GM18868 (cell line): ENCODE results near the gene NBEAL1.
"Not testable (repeated sequence)": the region's sequence is repeated elsewhere in the genome, so short reads cannot be mapped to it uniquely, and the experiment has no call there.

ENCODE experiments used
- ATAC-seq: cut with Tn5 transposase; IDR thresholded peaks from one replicate; pipeline ENCODE4 v1.9.1; 2021; ENCODE audit warnings: mild to moderate bottlenecking, moderate library complexity; ENCODE audit not compliant: unreplicated experiment

NBEAL1 gene

DNA sequence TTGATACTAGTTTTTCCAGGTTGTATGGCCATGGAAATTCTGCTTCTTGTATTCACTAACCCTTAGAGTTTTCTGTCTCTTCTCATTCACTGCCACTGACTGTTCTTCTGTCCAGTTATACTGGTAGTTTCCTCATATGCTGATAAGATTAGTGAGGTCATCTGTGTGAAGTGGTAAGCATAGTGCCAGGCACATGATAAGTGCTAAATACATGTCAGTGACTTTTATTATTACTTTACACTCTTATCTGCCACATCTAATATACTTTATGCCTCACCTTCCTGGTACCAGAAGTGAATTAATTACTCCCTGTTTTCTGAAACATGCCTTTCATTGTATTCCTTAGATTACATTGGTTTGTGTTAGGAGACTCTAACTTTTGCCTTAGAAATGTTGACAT lies 91.3 kb downstream of the NBEAL1 start:
- ATAC-seq = no peak

DNA sequence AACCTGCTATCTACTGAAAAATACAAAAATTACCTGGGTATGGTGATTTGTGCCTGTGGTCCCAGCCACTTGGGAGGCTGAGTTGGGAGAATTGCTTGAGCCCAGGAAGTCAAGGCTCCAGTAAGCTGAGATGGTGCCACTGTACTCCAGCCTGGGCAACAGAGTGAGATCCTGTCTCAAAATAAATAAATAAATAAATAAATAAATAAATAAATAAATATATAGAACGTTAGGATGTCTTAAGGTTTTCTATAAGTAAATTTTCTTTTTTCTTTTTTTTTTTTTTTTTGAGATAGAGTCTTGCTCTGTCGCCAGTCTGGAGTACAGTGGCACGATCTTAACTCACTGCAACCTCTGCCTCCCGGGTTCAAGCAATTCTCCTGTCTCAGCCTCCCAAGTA lies 95.8 kb downstream of the NBEAL1 start:
- ATAC-seq = not testable (repeated sequence)

- no peak for ATAC-seq
Observed at GRCh38 chr2:203112342-203112741, 97.7 kb downstream of the NBEAL1 start.

DNA sequence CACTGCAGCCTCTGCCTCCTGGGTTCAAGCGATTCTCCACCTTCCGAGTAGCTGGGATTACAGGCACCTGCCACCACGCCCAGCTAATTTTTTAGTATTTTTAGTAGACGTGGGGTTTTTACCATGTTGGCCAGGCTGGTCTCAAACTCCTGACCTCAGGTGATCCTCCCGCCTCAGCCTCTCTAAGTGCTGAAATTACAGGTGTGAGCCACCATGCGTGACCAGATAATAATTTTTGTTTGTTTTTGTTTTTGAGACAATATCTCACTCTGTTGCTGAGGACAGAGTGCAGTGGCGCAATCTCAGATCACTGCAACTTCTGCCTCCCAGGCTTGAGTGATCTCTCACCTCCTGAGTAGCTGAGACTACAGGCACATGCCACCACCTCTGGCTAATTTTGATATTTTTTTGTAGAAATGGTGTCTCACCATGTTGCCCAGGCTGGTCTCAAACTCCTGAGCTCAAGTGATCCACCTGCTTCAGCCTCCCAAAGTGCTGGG lies 100.6 kb downstream of the NBEAL1 start:
- not testable (repeated sequence) for ATAC-seq

GRCh38 chr2:203122317-203122986 lies 107.8 kb downstream of the NBEAL1 start:
- no peak for ATAC-seq

DNA sequence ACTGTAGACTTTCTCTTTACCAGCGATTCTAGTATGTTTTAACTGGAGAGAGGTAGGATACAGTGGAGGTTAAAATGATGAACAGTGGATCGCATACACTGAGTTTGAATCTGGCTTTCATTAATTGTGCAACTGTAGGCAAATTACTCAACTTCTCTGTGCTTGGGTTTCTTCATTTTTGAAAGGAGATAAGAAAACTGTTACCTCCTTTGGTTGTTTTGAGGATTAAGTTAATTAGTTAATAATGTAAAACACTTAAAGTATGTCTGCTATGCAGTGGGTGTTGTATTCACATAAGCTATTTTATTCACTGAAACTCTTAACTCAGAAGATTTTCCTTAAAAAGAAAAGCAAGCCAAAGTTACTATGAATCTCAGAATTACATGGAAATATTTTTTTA lies 112.3 kb downstream of the NBEAL1 start:
- no peak for ATAC-seq

DNA sequence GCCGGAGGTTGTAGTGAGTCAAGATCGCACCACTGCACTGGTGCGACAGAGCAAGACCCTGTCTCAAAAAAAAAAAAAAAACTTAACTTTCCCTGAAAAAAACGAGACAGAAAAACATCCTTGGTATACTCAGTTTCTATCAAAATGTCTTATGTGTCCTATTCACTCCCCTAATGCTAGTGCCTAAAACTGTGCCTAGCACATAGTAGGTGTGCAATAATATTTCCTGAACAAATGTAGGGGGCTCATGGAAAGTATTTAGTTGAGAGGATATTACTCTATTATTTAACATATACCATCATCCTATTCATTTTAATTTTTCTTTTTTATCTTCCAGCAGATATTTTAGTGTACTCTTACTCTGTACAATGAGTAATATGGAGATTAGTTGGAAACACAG lies 120.4 kb downstream of the NBEAL1 start:
- no peak for ATAC-seq

DNA sequence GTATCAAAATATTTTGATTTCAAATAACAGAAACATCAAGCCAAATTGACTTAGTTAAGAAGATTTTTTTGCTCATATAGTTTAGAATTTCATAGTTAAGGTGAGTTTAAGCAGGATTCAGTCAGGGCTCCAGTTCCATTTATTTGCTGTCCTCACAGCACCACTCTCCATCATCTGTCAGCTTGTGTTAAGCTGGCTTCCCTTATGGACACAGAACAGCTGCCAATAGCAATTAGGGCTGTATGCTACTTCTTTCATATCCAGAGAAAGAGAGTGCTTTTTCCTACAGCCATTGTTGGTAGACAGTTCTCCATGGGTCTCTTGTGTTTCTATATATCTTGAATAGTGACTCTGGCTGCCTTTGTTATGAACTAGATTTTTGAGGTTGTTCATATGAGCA lies 128.7 kb downstream of the NBEAL1 start:
- ATAC-seq = no peak

DNA sequence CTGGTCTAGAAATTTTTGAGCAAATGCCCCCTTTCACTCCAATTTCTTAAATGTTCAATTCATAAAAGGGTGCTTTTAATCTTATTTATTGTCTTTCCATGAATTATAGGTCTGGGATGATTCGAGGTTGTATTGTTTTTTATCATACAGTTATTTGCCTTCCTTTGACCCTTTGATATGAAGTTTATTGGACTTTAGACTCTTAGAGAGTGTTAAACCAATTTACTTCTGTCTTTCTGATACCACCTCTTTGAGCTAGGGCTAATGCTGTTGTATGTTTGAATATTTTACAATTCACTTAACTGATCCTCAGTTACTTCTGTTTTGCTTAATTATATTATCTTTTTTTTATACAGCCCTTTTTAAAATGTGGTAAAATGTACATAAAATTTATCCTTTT lies 134.5 kb downstream of the NBEAL1 start:
- no peak for ATAC-seq

DNA sequence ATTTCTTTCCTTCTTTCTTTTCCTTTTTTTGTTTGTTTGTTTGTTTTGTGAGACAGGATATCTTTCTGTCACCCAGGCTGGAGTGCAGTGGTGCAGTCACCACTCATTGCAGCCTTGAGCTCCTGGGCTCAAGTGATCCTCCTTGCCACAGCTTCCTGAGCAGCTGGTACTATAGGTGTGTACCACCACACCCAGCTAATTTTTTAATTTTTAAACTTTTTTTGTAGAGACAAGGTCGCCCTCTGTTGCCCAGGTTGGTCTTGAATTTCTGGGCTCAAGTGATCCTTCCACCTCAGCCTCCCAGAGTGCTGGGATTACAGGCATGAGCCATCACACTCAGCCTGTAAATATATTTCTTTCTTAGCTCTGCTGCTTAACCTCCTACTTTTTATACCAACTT lies 140.7 kb downstream of the NBEAL1 start:
- no peak for ATAC-seq

- not testable (repeated sequence) for ATAC-seq
Observed at GRCh38 chr2:203162722-203163121, 148.0 kb downstream of the NBEAL1 start.

- ATAC-seq = no peak
Observed at GRCh38 chr2:203164311-203164935, 149.7 kb downstream of the NBEAL1 start.

DNA sequence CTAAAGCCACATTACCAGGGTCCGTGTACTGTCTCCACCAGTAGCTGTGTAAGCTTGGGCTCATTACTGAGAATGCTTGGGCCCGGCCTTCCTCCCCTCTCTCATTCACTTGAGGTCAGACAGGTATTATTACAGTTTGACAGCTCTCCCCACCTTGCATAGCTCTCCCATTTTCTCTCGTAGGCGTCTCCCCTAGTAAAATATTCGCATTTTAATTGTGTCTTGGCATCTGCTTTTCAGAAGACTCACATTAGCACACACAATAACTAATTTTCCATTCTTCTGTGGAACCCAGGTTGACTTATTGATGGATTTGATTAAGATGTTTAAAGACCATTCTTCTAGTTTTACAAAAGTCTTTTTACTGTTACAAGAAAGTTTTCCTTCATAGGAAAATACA lies 153.1 kb downstream of the NBEAL1 start:
- ATAC-seq = no peak

- no peak for ATAC-seq
Observed at GRCh38 chr2:203170502-203170901, 155.8 kb downstream of the NBEAL1 start.

- no peak for ATAC-seq
Observed at GRCh38 chr2:203175371-203175770, 160.7 kb downstream of the NBEAL1 start.

DNA sequence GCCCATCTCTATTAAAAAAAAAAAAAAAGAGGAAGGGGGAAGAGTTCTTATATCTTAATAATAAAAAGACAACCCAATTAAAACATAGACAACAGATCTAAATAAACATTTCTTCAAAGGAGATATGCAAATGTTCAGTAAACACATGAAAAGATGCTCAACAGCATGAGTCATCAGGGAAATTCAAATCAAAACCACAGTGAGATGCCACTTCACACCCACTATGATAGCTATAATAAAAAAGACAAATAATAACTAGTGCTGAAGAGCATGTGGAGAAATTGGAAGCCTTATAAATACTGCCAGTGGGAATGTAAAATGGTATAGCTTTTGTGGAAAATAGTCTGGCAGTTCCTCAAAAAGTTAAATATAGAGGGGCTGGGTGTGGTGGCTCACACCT lies 162.7 kb downstream of the NBEAL1 start:
- no peak for ATAC-seq

DNA sequence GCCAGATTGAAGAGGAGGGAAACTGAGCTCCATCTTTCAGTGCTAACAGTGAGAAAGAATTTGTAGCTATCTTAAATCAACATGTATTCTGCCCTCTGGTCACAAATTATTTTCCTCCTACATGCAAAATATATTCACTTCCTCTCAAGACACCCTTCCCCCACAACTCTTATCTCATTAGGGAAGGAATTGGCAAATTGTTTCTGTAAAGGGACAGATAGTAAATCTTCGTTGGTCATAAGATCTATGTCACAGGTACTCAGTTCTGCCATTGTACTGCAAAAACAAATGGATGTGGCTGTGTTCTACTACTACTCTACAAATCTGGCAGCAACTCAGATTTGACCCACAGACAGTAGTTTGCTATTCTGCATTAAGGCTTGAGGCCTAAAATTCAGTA lies 171.2 kb downstream of the NBEAL1 start:
- no peak for ATAC-seq

DNA sequence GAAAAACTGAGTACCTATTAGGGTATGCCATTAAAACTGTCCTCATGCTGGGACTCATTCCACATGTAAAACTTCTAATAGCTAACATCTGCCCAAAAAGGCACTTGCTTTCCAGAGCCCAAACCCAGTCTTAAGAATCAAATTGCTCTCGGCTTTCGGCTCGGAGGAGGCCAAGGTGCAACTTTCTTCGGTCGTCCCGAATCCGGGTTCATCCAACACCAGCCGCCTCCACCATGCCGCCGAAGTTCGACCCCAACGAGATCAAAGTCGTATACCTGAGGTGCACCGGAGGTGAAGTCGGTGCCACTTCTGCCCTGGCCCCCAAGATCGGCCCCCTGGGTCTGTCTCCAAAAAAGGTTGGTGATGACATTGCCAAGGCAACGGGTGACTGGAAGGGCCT lies 175.9 kb downstream of the NBEAL1 start:
- not testable (repeated sequence) for ATAC-seq

- not testable (repeated sequence) for ATAC-seq
Observed at GRCh38 chr2:203191026-203191425, 176.4 kb downstream of the NBEAL1 start.

DNA sequence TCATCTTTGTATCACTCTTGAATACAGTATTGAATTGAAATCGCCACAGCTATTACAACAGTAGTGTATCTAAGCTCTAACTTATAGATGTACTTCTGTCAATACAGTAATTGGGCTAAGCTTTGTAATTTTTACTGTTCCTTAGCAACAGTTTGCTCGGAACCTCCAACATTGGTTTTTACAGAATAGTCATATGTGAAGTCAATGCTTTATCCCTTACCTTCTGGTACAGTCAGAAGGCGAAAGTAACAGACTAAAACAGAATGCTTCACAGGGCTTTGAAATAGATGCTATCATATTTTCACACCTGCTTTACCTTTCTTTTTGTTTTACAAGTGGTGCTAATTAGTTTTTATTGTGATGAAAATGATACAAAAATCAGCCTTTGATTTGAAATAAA lies 177.3 kb downstream of the NBEAL1 start:
- ATAC-seq = no peak

DNA sequence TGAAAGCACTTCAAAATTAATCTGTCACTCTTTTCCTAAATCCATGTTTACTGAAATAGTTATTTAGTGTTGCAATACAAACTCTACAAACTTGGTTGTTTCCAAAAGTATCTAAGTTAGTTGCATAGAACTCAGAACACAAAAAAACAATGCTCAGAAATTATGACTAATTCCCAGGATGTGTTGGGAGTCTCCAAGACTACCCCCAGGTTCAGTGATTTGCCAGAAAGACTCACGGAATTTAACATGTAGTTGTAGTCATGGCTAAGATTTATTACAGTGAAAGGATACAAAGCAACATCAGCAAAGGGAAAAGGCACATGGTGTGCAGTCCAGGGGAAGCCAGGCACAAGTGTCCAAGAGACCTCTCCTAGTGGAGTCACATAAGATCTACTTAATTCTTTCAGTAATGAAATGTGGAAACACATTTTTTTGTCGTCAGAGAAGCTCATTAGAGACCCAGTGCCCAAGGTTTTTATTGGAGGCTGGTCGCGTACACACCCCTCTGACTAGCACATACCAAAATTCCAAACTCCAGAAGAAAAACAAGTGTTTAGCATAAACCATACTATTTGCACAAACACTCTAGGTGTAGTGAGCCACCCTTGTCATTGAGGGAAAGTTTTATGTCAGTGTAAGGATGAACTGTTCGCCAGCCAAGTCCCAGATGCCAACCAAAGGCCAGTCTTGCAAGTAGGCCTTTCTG lies 180.8 kb downstream of the NBEAL1 start:
- ATAC-seq = no peak

GRCh38 chr2:203200866-203201265 lies 186.2 kb downstream of the NBEAL1 start:
- no peak for ATAC-seq
